ENCODE data around the gene NGFR. TPM values are rescaled to one million over a fixed set of nuclear protein-coding genes. Genes with fewer than 3 reads are reported as not detected.

Gene NGFR
- total and polyA plus RNA-seq, 8 donors: 2.7 to 16.2 (median 11.3) TPM

GRCh38 chr17:49461580-49461979 lies 33.5 kb upstream of the NGFR start:
- H3K36me3 ChIP-seq: no peaks in the 10 kb centered on the region
- TF ChIP-seq CTCF (IDR thresholded peaks at IDR 0.05): no peak
- no peaks in the 10 kb centered on the region for H3K4me1 ChIP-seq
- DNase-seq: no peak
- no peak for ATAC-seq
- H3K9me3 ChIP-seq: peaks cover 0 to 8% of the 10 kb centered on the region in 2 donors
- intact Hi-C loops (cut with DNase I): no loop called here
- H3K27ac ChIP-seq: no peak overlapping the region
- H3K4me3 ChIP-seq: no peak overlapping the region
- H3K27me3 ChIP-seq: peaks cover 5 to 97% of the 10 kb centered on the region in 2 donors

GRCh38 chr17:49464049-49464448 lies 31.0 kb upstream of the NGFR start:
- intact Hi-C loops (cut with DNase I): no loop called here
- ATAC-seq: no peak
- Histone ChIP-seq H3K4me1 (no peaks in the 10 kb centered on the region), H3K36me3 (no peaks in the 10 kb centered on the region), H3K9me3 (peaks cover 0 to 8% of the 10 kb centered on the region in 2 donors), H3K4me3 (no peak overlapping the region), H3K27me3 (peaks cover 5 to 99% of the 10 kb centered on the region in 2 donors), H3K27ac (no peak overlapping the region)
- no peak for DNase-seq
- TF ChIP-seq CTCF (IDR thresholded peaks at IDR 0.05): no peak

- H3K27me3 ChIP-seq: peaks cover 13 to 99% of the 10 kb centered on the region in 2 donors
- DNase-seq: no peak
- peaks cover 0 to 8% of the 10 kb centered on the region in 2 donors for H3K9me3 ChIP-seq
- no peak for ATAC-seq
- no peak for TF ChIP-seq CTCF (IDR thresholded peaks at IDR 0.05)
- no peaks in the 10 kb centered on the region for H3K36me3 ChIP-seq
- intact Hi-C loops (cut with DNase I): no loop called here
- peaks cover 3% of the 10 kb centered on the region in 2 donors for H3K4me1 ChIP-seq
- H3K27ac ChIP-seq: no peak overlapping the region
- H3K4me3 ChIP-seq: no peak overlapping the region
Measured at GRCh38 chr17:49465331-49465903, 29.7 kb upstream of the NGFR start.

- peaks cover 0 to 8% of the 10 kb centered on the region in 2 donors for H3K9me3 ChIP-seq
- ATAC-seq (no peak), DNase-seq (no peak)
- no peak overlapping the region for H3K27ac ChIP-seq
- peaks cover 3 to 7% of the 10 kb centered on the region in 2 donors for H3K4me1 ChIP-seq
- H3K36me3 ChIP-seq: no peaks in the 10 kb centered on the region
- TF ChIP-seq CTCF (IDR thresholded peaks at IDR 0.05): no peak
- intact Hi-C loops (cut with DNase I): no loop called here
- no peak overlapping the region for H3K4me3 ChIP-seq
- H3K27me3 ChIP-seq: peaks cover 16 to 99% of the 10 kb centered on the region in 2 donors
Measured at GRCh38 chr17:49466436-49466835, 28.7 kb upstream of the NGFR start.

- Histone ChIP-seq H3K4me3 (no peak overlapping the region), H3K27me3 (peaks cover 23 to 99% of the 10 kb centered on the region in 2 donors)
- no peak for TF ChIP-seq CTCF (IDR thresholded peaks at IDR 0.05)
Measured at GRCh38 chr17:49467175-49467574, 27.9 kb upstream of the NGFR start.

More at GRCh38 chr17:49467175-49467574, 27.9 kb upstream of the NGFR start:
- Histone ChIP-seq H3K36me3 (no peaks in the 10 kb centered on the region), H3K9me3 (peaks cover 0 to 8% of the 10 kb centered on the region in 2 donors), H3K4me1 (peaks cover 3 to 7% of the 10 kb centered on the region in 2 donors), H3K27ac (no peak overlapping the region)
- intact Hi-C loops (cut with DNase I): no loop called here
- DNase-seq: no peak
- ATAC-seq: no peak

Measured in left lung (tissue), 10 donors.